CD4-positive, alpha-beta memory T cell (primary cell): ENCODE results near the gene RAB13. TPM values are rescaled to one million over a fixed set of nuclear protein-coding genes. Genes with fewer than 3 reads are reported as not detected.

Experiments
- CTCF ChIA-PET: fragments of 350-600 bp; sonication (Branson Sonifier 250); formaldehyde crosslinking; loops from one replicate; lab custom pipeline; 2021; ENCODE audit warnings: inconsistent platforms; ENCODE audit not compliant: partially characterized antibody; lab: Charles Lee
- POLR2A ChIA-PET: fragments of 350-600 bp; sonication (Branson Sonifier 250); formaldehyde crosslinking; loops from one replicate; lab custom pipeline; 2021; ENCODE audit not compliant: partially characterized antibody; lab: Charles Lee
- DNase-seq, 5 donors: peaks; one replicate each; pipeline versions ENCODE4 v3.0.0 to v3.0.0-alpha.2; 2020 to 2022; ENCODE audit warnings: mixed read lengths in 1 of 5
- H3K27ac ChIP-seq: one replicate; pipeline ENCODE4 v1.7.0; 2013; ENCODE audit warnings: low read depth, low read length
- H3K27me3 ChIP-seq: 2 replicates; pipeline ENCODE4 v1.7.0; 2013; ENCODE audit warnings: mild to moderate bottlenecking, low read length, moderate library complexity; ENCODE audit not compliant: insufficient read depth
- H3K36me3 ChIP-seq: 2 replicates; pipeline ENCODE4 v1.7.0; 2013; ENCODE audit warnings: mild to moderate bottlenecking, low read length, moderate library complexity; ENCODE audit not compliant: insufficient read depth
- H3K4me1 ChIP-seq: 2 replicates; pipeline ENCODE4 v1.7.0; 2013; ENCODE audit warnings: mild to moderate bottlenecking, low read length, moderate library complexity; ENCODE audit not compliant: insufficient read depth
- H3K4me3 ChIP-seq, 2 donors: one replicate each; pipeline ENCODE4 v1.7.0; 2013; ENCODE audit warnings: low read length in 2 of 2, mild to moderate bottlenecking in 1 of 2
- H3K9me3 ChIP-seq, 2 donors: one replicate each; pipeline ENCODE4 v1.7.0; 2013; ENCODE audit warnings: low read length in 2 of 2, control low read depth in 1 of 2; ENCODE audit not compliant: control insufficient read depth in 1 of 2
- H3K27ac Mint-ChIP-seq, 7 donors: one replicate each; pipeline ENCODE4 v1.8.0; 2020 to 2021; ENCODE audit warnings: mixed read lengths in 7 of 7, mild to moderate bottlenecking in 6 of 7, inconsistent platforms in 3 of 7, moderate library complexity in 3 of 7
- H3K27me3 Mint-ChIP-seq, 2 donors: one replicate each; pipeline ENCODE4 v1.8.0; 2020 to 2021; ENCODE audit warnings: mixed read lengths in 2 of 2
- H3K36me3 Mint-ChIP-seq, 2 donors: one replicate each; pipeline ENCODE4 v1.8.0; 2020 to 2021; ENCODE audit warnings: mixed read lengths in 2 of 2, inconsistent platforms in 1 of 2, mild to moderate bottlenecking in 1 of 2
- H3K4me1 Mint-ChIP-seq, 4 donors: one replicate each; pipeline ENCODE4 v1.8.0; 2020 to 2021; ENCODE audit warnings: mixed read lengths in 4 of 4, mild to moderate bottlenecking in 1 of 4
- H3K4me3 Mint-ChIP-seq, 8 donors: one replicate each; pipeline ENCODE4 v1.8.0; 2020 to 2021; ENCODE audit warnings: mixed read lengths in 8 of 8, mild to moderate bottlenecking in 7 of 8, moderate library complexity in 6 of 8, inconsistent platforms in 3 of 8
- H3K9me3 Mint-ChIP-seq, 8 donors: one replicate each; pipeline ENCODE4 v1.8.0; 2020 to 2021; ENCODE audit warnings: mixed read lengths in 8 of 8, mild to moderate bottlenecking in 5 of 8, inconsistent platforms in 3 of 8, moderate library complexity in 1 of 8
- intact Hi-C: fragments of 100-400 bp; cut with micrococcal nuclease; formaldehyde crosslinking; loops from one replicate; pipeline ENCODE4 v1.15.1; 2023
- microRNA-seq: library from miRNA; unstranded; fragments of <30 nt; microRNA quantifications from one replicate; pipeline ENCODE4 v1.2.0, GENCODE V29; 2021; ENCODE audit warnings: borderline replicate concordance, borderline number of aligned reads, borderline microRNAs expressed, mixed read lengths
- polyA plus RNA-seq, 2 donors: library from polyadenylated mRNA; unstranded; fragments of 300-500 nt; fragmentation: Illumina TruSeq; gene quantifications; one replicate each; pipeline ENCODE4 v1.2.3, GENCODE V29; 2021
- total RNA-seq, 2 experiments: library from RNA; stranded (reverse); gene quantifications; one replicate each; pipeline ENCODE4 v1.2.3, GENCODE V29; 2021

The RAB13 gene
- total and polyA plus RNA-seq, 4 experiments from 2014 or later: 0.47 TPM; not detected in 3

DNA sequence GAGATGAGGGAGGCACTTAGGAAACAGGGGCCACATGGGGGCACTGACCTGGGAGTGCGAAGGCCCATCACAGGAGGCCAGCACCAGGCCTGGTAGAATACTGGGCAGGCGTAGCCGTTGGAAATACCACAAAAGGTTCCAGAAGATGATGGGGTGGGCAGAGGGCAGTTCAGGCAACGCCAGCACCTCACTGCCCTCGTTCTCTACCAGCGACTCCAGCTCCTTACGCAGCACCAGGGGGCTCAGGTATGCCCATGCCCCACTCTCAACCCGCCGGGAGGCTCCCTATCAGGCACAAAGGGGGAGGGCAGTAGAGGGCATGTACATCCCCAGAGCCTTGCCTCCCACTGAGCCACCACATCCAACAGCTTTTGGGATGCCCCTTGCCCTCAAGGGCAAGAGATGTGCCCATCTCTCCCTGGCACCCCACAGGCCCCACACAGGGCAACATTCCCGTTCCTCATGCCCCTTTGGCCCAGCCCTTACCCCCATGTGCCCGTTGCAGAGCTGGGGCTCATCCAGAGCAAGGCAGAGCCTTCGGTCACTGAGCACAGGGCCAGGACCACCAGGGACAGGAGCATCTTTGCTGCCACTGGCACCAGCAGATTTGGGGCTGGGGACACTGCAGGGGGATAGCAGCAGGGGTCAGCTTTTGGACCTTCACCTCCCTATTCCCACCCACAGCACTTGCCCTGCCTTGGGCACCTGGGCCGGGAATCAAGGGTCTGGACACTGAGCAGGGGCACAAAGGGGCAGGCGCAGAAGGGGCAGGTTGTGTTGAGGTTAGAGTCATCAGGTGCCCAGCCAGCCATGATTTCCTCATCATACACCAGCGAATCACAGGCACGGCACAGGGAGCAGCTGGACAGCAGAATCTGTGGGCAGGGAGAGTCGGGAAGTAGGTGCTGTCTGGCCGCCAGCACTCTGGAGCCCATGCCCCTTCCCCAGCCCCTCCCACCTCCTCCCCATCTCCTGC lies 53.7 kb downstream of the RAB13 start:
- Histone ChIP-seq H3K4me3 (no peak overlapping the region), H3K27me3 (no peaks in the 10 kb centered on the region), H3K9me3 (no peaks in the 10 kb centered on the region), H3K27ac (no peak overlapping the region), H3K4me1 (no peaks in the 10 kb centered on the region), H3K36me3 (peaks cover 55% of the 10 kb centered on the region)
- no peaks in the 10 kb centered on the region for H3K9me3 Mint-ChIP-seq
- POLR2A ChIA-PET: interaction anchor here (1.8 to 16.4 kb wide), 2 partner anchors 9 to 11 kb away, joined by 6 to 298 read pairs; partner anchors contain the start of genes DENND4B and GATAD2B
- no peak overlapping the region for H3K4me3 Mint-ChIP-seq
- DNase-seq: no peak
- intact Hi-C loops: no loop called here
- peak overlapping the region in 2 of 7 donors; percentile 35 to 64 for H3K27ac Mint-ChIP-seq
- H3K27me3 Mint-ChIP-seq: no peaks in the 10 kb centered on the region
- H3K36me3 Mint-ChIP-seq: peaks cover 29 to 64% of the 10 kb centered on the region in 2 donors
- H3K4me1 Mint-ChIP-seq: peaks cover 0 to 10% (median 4%) of the 10 kb centered on the region in 4 donors
- CTCF ChIA-PET: no interaction called here

Small RNA genes lying within 50 kb of the gene (microRNA-seq; reads per million reads assigned to microRNA genes)
- not detected for gene MIR6737

Other genes with a start within 250 kb of the RAB13 start
- gene SLC27A3, start 210.9 kb downstream of the RAB13 start, total RNA-seq: 10 to 100 TPM; 18.2 to 20.5 TPM
- gene SLC27A3, start 210.9 kb downstream of the RAB13 start, polyA plus RNA-seq: 1 to 10 TPM; 7.9 to 9.2 TPM
- gene GATAD2B, start 63.4 kb downstream of the RAB13 start, total RNA-seq: 100 to 1,000 TPM in 1 of 2 experiments, 10 to 100 TPM in 1; 97.0 to 104 TPM
- 1 to 10 TPM; 1.8 to 5.7 TPM for gene GATAD2B, start 63.4 kb downstream of the RAB13 start, polyA plus RNA-seq
- gene DENND4B, start 39.6 kb downstream of the RAB13 start, total RNA-seq: 100 to 1,000 TPM; 211 to 216 TPM
- 10 to 100 TPM in 1 of 2 donors, 1 to 10 TPM in 1; 6.9 to 34.0 TPM for gene DENND4B, start 39.6 kb downstream of the RAB13 start, polyA plus RNA-seq
- gene CRTC2, start 27.7 kb downstream of the RAB13 start, total RNA-seq: 100 to 1,000 TPM; 112 to 113 TPM
- gene CRTC2, start 27.7 kb downstream of the RAB13 start, polyA plus RNA-seq: 10 to 100 TPM; 12.3 to 54.3 TPM
- gene SLC39A1, start 22.8 kb downstream of the RAB13 start, total RNA-seq: 10 to 100 TPM; 21.6 to 21.9 TPM
- gene SLC39A1, start 22.8 kb downstream of the RAB13 start, polyA plus RNA-seq: 10 to 100 TPM; 36.3 to 47.3 TPM
- 1 to 10 TPM; 7.4 to 9.8 TPM for gene CREB3L4, start 18.4 kb downstream of the RAB13 start, total RNA-seq
- 1 to 10 TPM; 1.2 to 5.2 TPM for gene CREB3L4, start 18.4 kb downstream of the RAB13 start, polyA plus RNA-seq
- 100 to 1,000 TPM; 121 to 130 TPM for gene JTB, start 8.7 kb downstream of the RAB13 start, total RNA-seq
- 100 to 1,000 TPM; 283 to 445 TPM for gene JTB, start 8.7 kb downstream of the RAB13 start, polyA plus RNA-seq
- gene RPS27, start 4.4 kb upstream of the RAB13 start, total RNA-seq: 1,000 to 10,000 TPM; 6,785 to 7,292 TPM
- over 10,000 TPM; 16,816 to 21,324 TPM for gene RPS27, start 4.4 kb upstream of the RAB13 start, polyA plus RNA-seq
- gene NUP210L, start 168.7 kb upstream of the RAB13 start, total RNA-seq: under 1 TPM; 0.19 to 0.23 TPM
- gene NUP210L, start 168.7 kb upstream of the RAB13 start, polyA plus RNA-seq: under 1 TPM in 1 of 2 donors, not detected in 1; 0.14 TPM
- gene TPM3, start 205.8 kb upstream of the RAB13 start, total RNA-seq: 100 to 1,000 TPM; 311 to 312 TPM
- gene TPM3, start 205.8 kb upstream of the RAB13 start, polyA plus RNA-seq: 1,000 to 10,000 TPM in 1 of 2 donors, 100 to 1,000 TPM in 1; 860 to 1,209 TPM
- not detected for gene CFAP141, start 220.0 kb upstream of the RAB13 start, total RNA-seq
- not detected for gene CFAP141, start 220.0 kb upstream of the RAB13 start, polyA plus RNA-seq
- gene UBAP2L, start 234.6 kb upstream of the RAB13 start, total RNA-seq: 100 to 1,000 TPM; 180 to 189 TPM
- gene UBAP2L, start 234.6 kb upstream of the RAB13 start, polyA plus RNA-seq: 10 to 100 TPM; 33.5 to 74.5 TPM